ENCODE results near the gene CYP19A1.

CYP19A1 gene

GRCh38 chr15:51202783-51203182, 135.6 kb downstream of the CYP19A1 start:
- TF ChIP-seq REST (IDR thresholded peaks at IDR 0.05; ENCODE audit: insufficient read depth in 1 of 2, low read depth in 2 of 2, low read length in 2 of 2): no peak
- TF ChIP-seq SIN3A (IDR thresholded peaks at IDR 0.05; ENCODE audit: borderline replicate concordance, insufficient read depth, low read length): no peak
- no peak for TF ChIP-seq POLR2AphosphoS5 (IDR thresholded peaks at IDR 0.05; ENCODE audit: low read depth, low read length)
- TF ChIP-seq TAF1 (IDR thresholded peaks at IDR 0.05; ENCODE audit: borderline replicate concordance, insufficient read depth, low read length): no peak
- no peak for TF ChIP-seq FOXP2 (optimal IDR thresholded peaks at IDR 0.05; ENCODE audit: borderline replicate concordance, extremely low read depth, extremely low read length, insufficient read depth)

- TF ChIP-seq POLR2AphosphoS5 (IDR thresholded peaks at IDR 0.05; ENCODE audit: low read depth, low read length) (no peak), SIN3A (IDR thresholded peaks at IDR 0.05; ENCODE audit: borderline replicate concordance, insufficient read depth, low read length) (no peak), FOXP2 (optimal IDR thresholded peaks at IDR 0.05; ENCODE audit: borderline replicate concordance, extremely low read depth, extremely low read length, insufficient read depth) (no peak), REST (IDR thresholded peaks at IDR 0.05; ENCODE audit: insufficient read depth in 1 of 2, low read depth in 2 of 2, low read length in 2 of 2) (no peak), TAF1 (IDR thresholded peaks at IDR 0.05; ENCODE audit: borderline replicate concordance, insufficient read depth, low read length) (no peak)
These were observed 136.8 kb downstream of the CYP19A1 start for GRCh38 chr15:51201581-51201980.

- TF ChIP-seq REST (IDR thresholded peaks at IDR 0.05; ENCODE audit: insufficient read depth in 1 of 2, low read depth in 2 of 2, low read length in 2 of 2): no peak
- no peak for TF ChIP-seq TAF1 (IDR thresholded peaks at IDR 0.05; ENCODE audit: borderline replicate concordance, insufficient read depth, low read length)
- no peak for TF ChIP-seq FOXP2 (optimal IDR thresholded peaks at IDR 0.05; ENCODE audit: borderline replicate concordance, extremely low read depth, extremely low read length, insufficient read depth)
These were observed 137.6 kb downstream of the CYP19A1 start for GRCh38 chr15:51200792-51201191.

- no peak for TF ChIP-seq REST (IDR thresholded peaks at IDR 0.05; ENCODE audit: insufficient read depth in 1 of 2, low read depth in 2 of 2, low read length in 2 of 2)
- TF ChIP-seq POLR2AphosphoS5 (IDR thresholded peaks at IDR 0.05; ENCODE audit: low read depth, low read length): no peak
- no peak for TF ChIP-seq SIN3A (IDR thresholded peaks at IDR 0.05; ENCODE audit: borderline replicate concordance, insufficient read depth, low read length)
- no peak for TF ChIP-seq TAF1 (IDR thresholded peaks at IDR 0.05; ENCODE audit: borderline replicate concordance, insufficient read depth, low read length)
- no peak for TF ChIP-seq FOXP2 (optimal IDR thresholded peaks at IDR 0.05; ENCODE audit: borderline replicate concordance, extremely low read depth, extremely low read length, insufficient read depth)
These were observed 138.9 kb downstream of the CYP19A1 start for GRCh38 chr15:51199541-51199940.

- TF ChIP-seq FOXP2 (optimal IDR thresholded peaks at IDR 0.05; ENCODE audit: borderline replicate concordance, extremely low read depth, extremely low read length, insufficient read depth): no peak
- TF ChIP-seq POLR2AphosphoS5 (IDR thresholded peaks at IDR 0.05; ENCODE audit: low read depth, low read length): no peak
- no peak for TF ChIP-seq REST (IDR thresholded peaks at IDR 0.05; ENCODE audit: insufficient read depth in 1 of 2, low read depth in 2 of 2, low read length in 2 of 2)
- no peak for TF ChIP-seq TAF1 (IDR thresholded peaks at IDR 0.05; ENCODE audit: borderline replicate concordance, insufficient read depth, low read length)
- no peak for TF ChIP-seq SIN3A (IDR thresholded peaks at IDR 0.05; ENCODE audit: borderline replicate concordance, insufficient read depth, low read length)
These were observed 139.6 kb downstream of the CYP19A1 start for GRCh38 chr15:51198701-51199232.

All from PFSK-1 (cell line).